Islet precursor cell (in vitro differentiated cells): Measurements from ENCODE around the gene KIF5C.

Experiments used
- DNase-seq: peaks from one replicate; pipeline ENCODE4 v3.0.0-alpha.2; 2018

The KIF5C gene

DNA sequence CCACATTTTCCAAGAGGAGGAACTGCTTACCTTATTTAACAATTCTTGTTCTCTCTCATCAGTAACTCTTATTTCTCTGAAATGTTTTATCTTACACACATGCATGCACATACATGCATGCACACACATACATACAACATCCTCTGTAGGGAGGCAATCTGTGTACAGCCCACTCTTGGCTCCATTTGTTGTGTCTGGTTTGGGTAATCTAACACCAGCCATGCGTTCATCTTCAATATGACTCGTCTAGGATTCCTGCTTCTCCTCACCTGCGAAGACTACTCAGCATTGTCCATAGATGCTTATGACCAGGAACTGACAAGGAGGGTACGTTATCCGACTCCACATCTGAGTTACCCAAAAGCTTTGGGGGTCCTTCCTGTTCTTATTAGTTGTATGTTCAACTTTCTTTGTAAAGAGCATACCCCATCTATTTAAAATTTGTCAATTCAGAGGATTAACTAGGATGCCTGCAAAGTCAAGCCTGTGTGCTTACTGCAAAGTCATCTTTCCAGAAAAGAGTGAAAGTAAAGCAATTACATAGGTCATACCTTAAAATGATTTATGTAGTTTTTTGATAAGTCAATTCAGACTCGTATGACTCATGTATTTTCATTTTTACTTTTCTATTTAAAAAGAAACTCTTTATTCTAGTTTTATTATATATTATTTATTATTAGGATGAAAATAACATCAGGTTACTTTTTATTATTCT, 181.7 kb downstream of the KIF5C start:
- peak; percentile 50 for DNase-seq

- DNase-seq, result no peak
These were observed 182.4 kb downstream of the KIF5C start for GRCh38 chr2:149057401-149057800.

GRCh38 chr2:149058936-149059335, 183.9 kb downstream of the KIF5C start:
- DNase-seq, result peak; percentile 82

DNA sequence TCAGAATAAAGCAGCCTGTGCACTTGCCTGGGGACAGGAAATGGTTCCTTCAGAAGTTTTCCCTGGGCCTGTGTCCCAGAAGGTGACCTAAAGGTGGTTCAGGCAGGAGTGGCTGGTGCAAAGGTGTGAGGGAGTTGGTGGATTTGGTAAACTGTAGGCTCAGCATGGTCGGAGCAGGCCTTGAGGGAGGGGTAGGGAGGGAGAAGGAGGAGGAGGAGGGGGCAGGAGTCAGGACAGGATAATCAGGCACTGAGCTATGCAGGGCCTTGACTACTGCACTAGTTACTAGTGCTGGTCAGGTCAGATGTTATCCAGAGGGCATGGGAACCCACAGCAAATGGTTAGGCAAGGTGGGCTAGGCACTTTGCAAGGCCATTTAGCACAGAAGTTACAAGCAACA, 184.8 kb downstream of the KIF5C start:
- DNase-seq, result peak; percentile 73

GRCh38 chr2:149061133-149061745, 186.2 kb downstream of the KIF5C start:
- DNase-seq, result peak; percentile 40

DNA sequence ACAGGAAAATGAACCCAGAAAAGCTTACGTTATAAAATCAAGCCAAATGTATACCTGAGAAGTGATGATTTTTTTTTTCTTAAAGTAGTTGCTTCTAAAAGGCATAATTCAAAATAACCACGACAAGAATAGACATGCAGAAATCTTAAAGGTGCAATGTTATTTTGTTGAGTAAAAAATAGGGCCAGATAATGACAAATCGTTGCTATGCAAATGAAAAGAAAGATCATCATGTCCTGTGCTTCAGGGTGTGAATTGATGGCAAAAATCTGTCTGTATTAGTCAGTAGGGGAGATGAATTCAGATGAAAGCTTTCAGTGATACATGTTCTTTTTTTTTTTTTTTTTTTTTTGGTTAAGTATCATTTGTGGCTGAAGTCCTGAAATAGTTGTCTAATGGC, 187.5 kb downstream of the KIF5C start:
- DNase-seq, result no peak

DNA sequence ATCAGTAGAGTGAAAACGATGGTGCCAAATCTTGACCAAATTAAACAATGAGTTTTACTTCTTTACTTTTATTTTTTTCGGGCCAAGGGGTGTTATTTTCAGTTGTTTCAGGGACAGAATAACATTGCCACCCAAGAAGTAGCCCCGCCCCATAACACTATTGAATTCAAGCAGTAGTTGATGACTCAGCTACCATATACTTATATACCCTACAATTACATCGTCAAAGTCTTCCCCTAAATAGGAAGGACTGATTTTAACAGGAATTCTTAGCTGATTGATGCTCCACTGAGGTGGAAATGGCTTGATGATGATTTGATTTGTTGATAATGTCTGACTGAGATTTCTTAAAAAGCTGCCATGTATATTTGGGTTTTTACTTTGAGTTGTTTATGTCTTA, 188.2 kb downstream of the KIF5C start:
- no peak for DNase-seq

DNA sequence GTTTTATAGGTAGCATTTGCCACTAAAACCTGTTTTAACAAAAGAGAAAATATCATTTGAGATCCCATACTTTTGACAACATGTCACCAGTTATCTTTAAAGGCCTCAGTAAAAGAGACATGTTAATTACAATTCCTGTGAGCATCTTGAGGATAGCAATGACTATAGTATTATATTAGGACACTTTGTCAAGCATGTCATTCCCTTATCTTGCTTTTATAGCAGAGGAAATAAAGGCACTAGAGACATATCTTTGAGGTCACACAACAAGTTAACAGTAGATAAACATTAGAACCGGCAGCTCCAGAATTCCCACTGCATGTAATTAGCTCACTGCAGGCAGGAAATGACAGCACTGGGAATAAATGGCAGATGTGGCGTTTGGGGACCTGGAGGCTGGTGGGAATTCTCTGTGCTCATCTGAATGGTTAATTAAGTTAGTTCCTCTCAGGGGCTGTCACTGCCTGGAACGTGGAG, 189.4 kb downstream of the KIF5C start:
- peak; percentile 87 for DNase-seq

GRCh38 chr2:149064856-149065630, 190.0 kb downstream of the KIF5C start:
- no peak for DNase-seq

DNA sequence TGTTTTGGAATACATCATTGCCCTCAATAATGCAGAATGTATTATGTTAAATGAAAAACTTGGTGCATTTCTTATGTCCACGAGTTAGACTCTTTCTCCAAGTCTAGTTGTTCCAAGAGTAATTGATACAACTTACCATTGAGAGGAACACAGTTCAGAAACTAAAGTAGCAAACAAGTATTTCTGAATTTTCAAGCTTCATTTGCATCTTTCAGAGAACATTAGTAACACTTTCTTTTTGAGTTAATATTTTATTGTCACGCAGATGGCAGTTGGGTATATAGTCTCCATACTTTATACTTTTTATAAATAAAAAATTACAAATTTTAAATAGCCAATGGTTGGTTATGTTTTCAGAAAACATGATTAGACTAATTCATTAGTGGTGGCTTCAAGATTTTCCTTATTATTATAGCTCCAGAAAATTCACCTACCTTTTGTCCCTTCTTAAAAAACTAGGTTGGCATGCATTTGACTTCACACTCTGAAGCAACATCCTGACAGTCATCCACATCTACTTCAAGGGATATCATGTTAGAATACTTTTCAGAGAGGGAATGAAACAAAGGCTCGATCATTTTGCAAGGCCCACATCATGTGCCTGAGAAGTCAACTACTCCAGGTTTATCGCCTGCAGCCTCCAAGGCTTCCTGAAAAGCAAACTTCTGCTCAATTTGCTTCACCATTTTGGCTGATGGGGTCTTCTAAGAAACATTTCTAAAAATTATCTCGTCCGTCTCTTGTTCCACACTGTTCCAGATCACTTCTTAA, 193.4 kb downstream of the KIF5C start:
- DNase-seq, result no peak

GRCh38 chr2:149068996-149069888, 194.2 kb downstream of the KIF5C start:
- DNase-seq, result no peak

DNA sequence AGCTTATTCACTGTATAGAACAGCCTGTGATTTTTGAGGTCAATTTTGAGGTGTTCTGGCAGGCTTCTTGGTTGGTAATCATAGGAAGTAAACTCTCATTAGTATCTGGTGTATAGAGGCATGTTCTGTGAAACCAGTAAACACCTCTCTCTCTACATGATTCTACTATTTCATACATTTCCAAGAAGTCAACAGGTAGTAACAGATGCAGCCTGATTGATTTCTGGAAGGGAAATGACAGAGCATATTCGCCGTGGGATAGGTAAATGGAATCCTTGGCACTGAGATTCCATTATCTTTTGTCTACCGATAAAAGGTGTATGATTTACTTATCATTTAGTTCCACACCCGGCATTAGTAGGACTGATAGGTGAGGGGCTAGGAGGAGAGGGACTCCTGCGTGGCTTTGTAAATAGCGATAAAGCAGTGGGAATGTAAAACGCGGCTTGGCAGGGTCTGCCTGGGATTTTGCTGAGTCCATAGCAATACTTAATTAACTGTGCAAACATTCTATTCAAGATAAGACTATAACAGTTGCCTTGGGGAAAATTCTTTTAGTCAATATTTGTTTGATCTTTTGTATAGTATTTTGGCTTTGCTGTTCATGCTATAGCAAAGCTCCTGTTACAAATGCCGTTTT, 195.8 kb downstream of the KIF5C start:
- DNase-seq, result no peak

DNA sequence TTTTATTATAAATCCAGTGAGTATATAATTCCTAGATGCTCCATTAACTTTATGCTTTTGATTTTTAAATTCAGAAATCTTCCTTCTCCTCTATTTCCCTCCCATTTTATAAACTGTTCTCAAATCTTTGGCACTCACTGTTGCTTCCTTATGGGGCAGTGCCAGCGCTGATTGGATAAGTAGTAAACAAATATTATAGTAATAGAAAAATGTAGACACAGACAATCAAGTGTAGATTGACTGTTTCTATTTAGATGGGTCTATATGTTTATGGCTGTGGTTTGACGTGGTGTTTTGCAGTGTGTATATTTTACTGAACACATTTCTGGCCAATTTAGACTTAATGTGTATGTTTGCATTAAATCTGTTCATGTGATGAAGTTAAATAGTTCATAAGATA, 200.1 kb downstream of the KIF5C start:
- no peak for DNase-seq

DNA sequence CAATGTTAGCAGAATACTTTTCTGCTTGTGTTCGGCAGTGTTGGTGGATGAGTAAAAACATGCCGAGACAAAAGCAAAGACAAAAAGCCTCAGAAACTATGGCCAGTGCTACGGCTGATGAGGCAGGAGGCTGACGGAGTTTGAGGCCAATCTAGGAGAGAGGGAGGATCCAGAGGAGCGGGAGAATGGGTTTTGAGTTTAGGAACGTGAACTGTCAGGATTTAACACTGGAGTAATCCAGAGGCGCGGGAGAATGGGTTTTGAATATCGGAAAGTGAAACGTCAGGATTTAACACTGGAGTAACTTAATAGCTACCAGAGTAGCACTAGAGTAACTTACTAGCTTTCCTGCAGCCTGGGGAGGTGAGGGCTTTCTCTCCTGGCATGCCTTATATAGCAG, 200.8 kb downstream of the KIF5C start:
- no peak for DNase-seq
